NB4 (cell line): ENCODE measurements around the gene RBP2.

ENCODE experiments used
- MAX ChIP-seq: IDR thresholded peaks from 2 replicates; pipeline ENCODE4 v1.6.1; 2011; ENCODE audit warnings: low read depth, low read length
- MYC ChIP-seq: IDR thresholded peaks from 2 replicates; pipeline ENCODE4 v1.6.1; 2011; ENCODE audit warnings: low read depth, low read length
- POLR2A ChIP-seq: IDR thresholded peaks from 2 replicates; pipeline ENCODE4 v1.6.1; 2011; ENCODE audit warnings: mild to moderate bottlenecking; ENCODE audit not compliant: insufficient read length; ENCODE audit errors: extremely low read depth
- TF ChIP-seq, protein P1 (sequence below): IDR thresholded peaks from one replicate; pipeline ENCODE4 v1.5.1; 2012; ENCODE audit warnings: low read depth, low read length

- TF ChIP-seq, protein P1, sequence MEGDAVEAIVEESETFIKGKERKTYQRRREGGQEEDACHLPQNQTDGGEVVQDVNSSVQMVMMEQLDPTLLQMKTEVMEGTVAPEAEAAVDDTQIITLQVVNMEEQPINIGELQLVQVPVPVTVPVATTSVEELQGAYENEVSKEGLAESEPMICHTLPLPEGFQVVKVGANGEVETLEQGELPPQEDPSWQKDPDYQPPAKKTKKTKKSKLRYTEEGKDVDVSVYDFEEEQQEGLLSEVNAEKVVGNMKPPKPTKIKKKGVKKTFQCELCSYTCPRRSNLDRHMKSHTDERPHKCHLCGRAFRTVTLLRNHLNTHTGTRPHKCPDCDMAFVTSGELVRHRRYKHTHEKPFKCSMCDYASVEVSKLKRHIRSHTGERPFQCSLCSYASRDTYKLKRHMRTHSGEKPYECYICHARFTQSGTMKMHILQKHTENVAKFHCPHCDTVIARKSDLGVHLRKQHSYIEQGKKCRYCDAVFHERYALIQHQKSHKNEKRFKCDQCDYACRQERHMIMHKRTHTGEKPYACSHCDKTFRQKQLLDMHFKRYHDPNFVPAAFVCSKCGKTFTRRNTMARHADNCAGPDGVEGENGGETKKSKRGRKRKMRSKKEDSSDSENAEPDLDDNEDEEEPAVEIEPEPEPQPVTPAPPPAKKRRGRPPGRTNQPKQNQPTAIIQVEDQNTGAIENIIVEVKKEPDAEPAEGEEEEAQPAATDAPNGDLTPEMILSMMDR = no peak
- TF ChIP-seq POLR2A (no peak), MAX (no peak), MYC (no peak)
Observed at GRCh38 chr3:139505829-139506386, 29.6 kb upstream of the RBP2 start.
